Kidney epithelial cell (primary cell): ENCODE data around the gene CERKL. TPM values are rescaled to one million over a fixed set of nuclear protein-coding genes. Genes with fewer than 3 reads are reported as not detected.

Source experiments
- DNase-seq: peaks from one replicate; pipeline ENCODE4 v3.0.0-alpha.2; 2010; ENCODE audit warnings: low read depth
- H3K27me3 ChIP-seq: 2 replicates; pipeline ENCODE4 v1.6.0; 2011; ENCODE audit warnings: low read length; ENCODE audit not compliant: control insufficient read depth, insufficient read depth
- H3K36me3 ChIP-seq: 2 replicates; pipeline ENCODE4 v1.5.1; 2011; ENCODE audit warnings: low read length; ENCODE audit not compliant: control insufficient read depth, insufficient read depth
- H3K4me3 ChIP-seq: 2 replicates; pipeline ENCODE4 v1.5.1; 2011; ENCODE audit warnings: low read depth, mild to moderate bottlenecking, control low read depth, low read length
- CTCF ChIP-seq: IDR thresholded peaks from 2 replicates; pipeline ENCODE4 v1.5.1; 2011; ENCODE audit warnings: mild to moderate bottlenecking, moderate library complexity, low read length, control low read depth, inconsistent platforms; ENCODE audit not compliant: insufficient read depth, poor library complexity, severe bottlenecking
- total RNA-seq: library from RNA; depleted of rRNA; stranded (reverse); fragments of >200 nt; gene quantifications from 2 replicates; pipeline ENCODE4 v1.2.3, GENCODE V29; 2015

Gene CERKL
- total RNA-seq, 1 donor from 2014 or later: 0.17 TPM

GRCh38 chr2:181672255-181673008 lies 15.5 kb upstream of the CERKL start:
- DNase-seq: no peak
- no peaks in the 10 kb centered on the region for H3K36me3 ChIP-seq
- TF ChIP-seq CTCF: no peak
- no peak overlapping the region for H3K4me3 ChIP-seq
- H3K27me3 ChIP-seq: peaks cover 5% of the 10 kb centered on the region

GRCh38 chr2:181670632-181671031 lies 13.7 kb upstream of the CERKL start:
- TF ChIP-seq CTCF: no peak

GRCh38 chr2:181667234-181667633 lies 10.3 kb upstream of the CERKL start:
- H3K27me3 ChIP-seq: no peaks in the 10 kb centered on the region
- no peak for TF ChIP-seq CTCF
- no peak for DNase-seq
- no peaks in the 10 kb centered on the region for H3K36me3 ChIP-seq
- H3K4me3 ChIP-seq: no peak overlapping the region

More at GRCh38 chr2:181670632-181671031, 13.7 kb upstream of the CERKL start:
- no peak overlapping the region for H3K4me3 ChIP-seq
- peaks cover 5% of the 10 kb centered on the region for H3K27me3 ChIP-seq
- H3K36me3 ChIP-seq: no peaks in the 10 kb centered on the region
- DNase-seq: no peak

- DNase-seq: no peak
- Histone ChIP-seq H3K36me3 (no peaks in the 10 kb centered on the region), H3K4me3 (no peak overlapping the region), H3K27me3 (no peaks in the 10 kb centered on the region)
- no peak for TF ChIP-seq CTCF
These were observed 5.4 kb upstream of the CERKL start for GRCh38 chr2:181662287-181662686.

GRCh38 chr2:181660181-181660580 lies 3.3 kb upstream of the CERKL start:
- TF ChIP-seq CTCF: no peak
- DNase-seq: no peak
- Histone ChIP-seq H3K27me3 (peaks cover 4% of the 10 kb centered on the region), H3K4me3 (no peak overlapping the region), H3K36me3 (no peaks in the 10 kb centered on the region)

GRCh38 chr2:181658444-181658843 lies 1.5 kb upstream of the CERKL start:
- Histone ChIP-seq H3K4me3 (no peak overlapping the region), H3K36me3 (no peaks in the 10 kb centered on the region), H3K27me3 (peaks cover 4% of the 10 kb centered on the region)
- no peak for TF ChIP-seq CTCF
- no peak for DNase-seq
